GM18858 (cell line): ENCODE measurements around the gene TECPR1.

Experiments used
- ATAC-seq: cut with Tn5 transposase; IDR thresholded peaks from one replicate; pipeline ENCODE4 v1.9.1; 2021; ENCODE audit not compliant: unreplicated experiment

The TECPR1 gene

GRCh38 chr7:98285157-98286092, 33.4 kb upstream of the TECPR1 start:
- no peak for ATAC-seq

DNA sequence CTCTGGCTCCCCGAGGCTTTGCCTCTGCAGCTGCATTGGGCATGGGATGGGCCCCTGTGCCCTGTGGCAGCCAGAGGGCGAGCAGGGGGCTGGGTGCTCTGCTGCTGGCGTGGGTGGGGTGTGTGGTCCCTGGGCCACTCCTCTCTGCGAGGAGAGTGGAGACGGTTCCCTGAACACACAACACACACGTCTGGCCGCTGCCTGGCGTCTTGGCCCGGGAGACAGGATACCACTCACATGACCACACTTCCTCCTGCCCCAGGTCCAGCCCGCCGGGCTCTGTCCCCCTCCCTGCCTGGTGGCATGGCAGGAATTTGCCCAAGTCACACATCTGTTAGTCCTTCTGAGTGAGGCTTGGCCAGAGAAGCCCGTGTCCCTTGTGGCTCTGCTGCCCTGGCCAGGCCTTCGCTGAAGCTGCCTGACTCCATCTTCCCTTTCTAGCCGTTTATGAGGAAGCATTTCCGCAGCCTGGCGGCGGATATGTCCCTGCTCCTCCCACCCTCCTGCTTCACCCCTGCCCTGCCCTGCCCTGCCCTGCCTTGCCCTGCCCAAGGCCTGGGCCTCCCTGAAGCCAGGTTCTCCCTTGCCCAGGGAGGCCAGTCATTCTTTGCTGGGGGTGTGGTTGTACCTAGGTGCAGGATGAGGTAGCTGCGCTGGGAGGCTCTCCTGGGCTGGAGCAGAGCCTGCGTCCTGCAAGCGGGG, 32.5 kb upstream of the TECPR1 start:
- no peak for ATAC-seq

DNA sequence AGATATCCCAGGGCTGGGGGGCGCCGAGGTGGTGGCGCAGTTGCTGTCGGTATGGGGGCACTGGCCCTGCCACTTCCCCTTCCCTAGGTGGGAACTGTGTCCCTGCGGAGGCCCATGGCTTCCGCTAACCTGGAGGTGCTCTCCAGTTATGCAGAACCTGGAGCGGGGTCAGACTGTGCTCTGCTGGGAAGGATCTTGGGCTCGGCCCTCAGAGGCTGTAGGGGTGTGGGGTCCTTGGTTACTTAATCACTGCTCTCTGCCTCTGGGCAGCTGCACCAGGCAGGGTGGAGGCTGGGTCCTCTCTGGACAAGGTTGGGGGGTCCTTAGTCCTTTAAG, 31.8 kb upstream of the TECPR1 start:
- ATAC-seq = no peak

- ATAC-seq = no peak
These were observed 31.3 kb upstream of the TECPR1 start for GRCh38 chr7:98283127-98283886.

- ATAC-seq = no peak
These were observed 30.7 kb upstream of the TECPR1 start for GRCh38 chr7:98282703-98283102.

- ATAC-seq = peak; percentile 22
These were observed 29.9 kb upstream of the TECPR1 start for GRCh38 chr7:98281757-98282606.

DNA sequence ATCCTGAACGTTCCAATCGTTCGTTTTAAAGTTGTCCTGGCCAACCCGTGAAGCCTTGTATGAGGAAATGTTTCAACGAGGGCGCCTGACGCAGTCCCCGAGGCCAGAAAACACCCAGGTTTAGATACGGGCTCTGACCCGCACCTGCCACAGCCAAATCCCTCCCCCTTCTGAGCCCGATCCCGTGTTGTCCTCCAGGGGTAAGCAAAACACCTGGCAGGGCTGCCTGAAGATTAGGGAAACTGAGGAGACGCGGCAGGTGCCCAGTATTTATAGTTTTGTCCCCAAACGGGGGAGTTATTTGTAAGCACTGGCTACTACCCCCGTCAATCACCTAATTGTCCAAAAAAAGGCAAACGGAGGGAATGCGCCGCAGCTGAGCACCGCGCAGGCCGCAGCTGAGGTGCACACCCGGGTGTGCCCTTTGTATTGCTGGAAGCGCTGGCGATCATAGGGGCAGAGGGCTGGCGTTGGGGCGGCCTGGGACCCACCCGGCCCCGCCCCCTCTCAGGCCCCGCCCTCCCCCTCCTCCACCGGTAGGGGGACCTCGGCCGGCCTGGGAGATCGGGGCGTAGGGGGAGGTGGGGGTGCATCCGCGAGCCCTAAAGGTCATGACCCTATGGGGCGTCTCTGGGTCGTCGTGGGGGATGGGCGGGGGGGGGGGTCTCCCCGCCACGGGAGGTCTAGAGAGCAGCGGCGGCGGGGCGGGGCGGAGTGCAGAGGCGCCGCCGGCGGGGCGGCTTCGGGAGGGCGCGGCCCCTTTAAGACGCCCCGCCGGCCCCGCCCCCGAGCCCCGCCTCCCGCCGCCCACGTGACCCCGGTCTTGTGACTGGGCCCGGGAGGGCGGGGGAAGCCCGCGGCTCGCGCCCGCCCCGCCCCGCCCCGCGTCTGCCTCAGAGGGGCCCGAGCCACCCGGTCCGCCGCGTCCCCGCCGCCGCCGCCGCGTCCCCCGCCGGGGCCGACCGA, 29.0 kb upstream of the TECPR1 start, which contains the start of gene BRI3:
BRI3 (plus strand) TSS at position 896 of the 966 bp plus-strand sequence. CDS start 110 bp downstream, outside the sequence.
- ATAC-seq = peak; percentile 57

DNA sequence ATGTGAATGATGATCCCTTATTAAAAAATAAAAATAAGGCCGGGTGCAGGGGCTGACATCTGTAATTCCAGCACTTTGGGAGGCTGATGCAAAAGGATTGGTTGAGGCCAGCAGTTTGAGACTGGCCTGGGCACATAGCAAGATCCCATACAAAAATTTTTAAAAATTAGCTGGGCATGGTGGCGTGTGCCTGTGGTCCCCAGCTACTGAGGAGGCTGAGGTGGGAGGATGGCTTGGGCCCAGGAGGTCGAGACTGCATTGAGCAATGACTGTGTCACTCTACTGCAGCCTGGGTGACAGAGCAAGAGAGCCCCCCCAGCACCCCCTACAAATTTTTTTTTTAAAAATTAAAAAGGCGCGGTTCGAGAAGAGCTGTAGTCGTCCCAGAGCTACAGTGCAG, 28.3 kb upstream of the TECPR1 start:
- no peak for ATAC-seq

GRCh38 chr7:98278936-98279335, 26.9 kb upstream of the TECPR1 start:
- no peak for ATAC-seq

GRCh38 chr7:98278408-98278807, 26.4 kb upstream of the TECPR1 start:
- no peak for ATAC-seq

DNA sequence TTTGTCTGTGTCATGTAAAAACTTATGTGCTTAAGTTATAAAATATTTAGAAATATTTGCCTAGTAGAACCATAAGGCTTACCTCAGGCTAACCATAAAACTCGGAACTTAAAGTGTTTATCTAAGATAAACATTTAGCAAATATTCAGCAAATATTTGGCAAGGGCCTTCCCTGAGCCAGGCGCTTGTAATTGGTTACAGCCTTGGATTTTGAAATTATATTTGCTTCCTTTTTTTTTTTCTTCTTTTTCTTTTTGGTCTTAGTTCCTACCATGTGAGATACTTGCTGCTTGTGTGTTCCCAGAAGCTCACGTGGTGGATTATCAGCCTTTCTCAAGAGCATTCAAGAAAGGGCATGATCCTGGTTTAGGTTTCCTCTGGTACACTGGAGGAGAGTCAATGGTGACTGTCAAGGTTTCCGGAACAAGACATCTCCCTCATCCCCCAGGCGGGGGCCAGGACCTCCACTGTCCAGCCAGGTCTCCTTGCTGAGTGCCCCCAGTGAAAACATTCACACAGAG, 24.3 kb upstream of the TECPR1 start:
- no peak for ATAC-seq

DNA sequence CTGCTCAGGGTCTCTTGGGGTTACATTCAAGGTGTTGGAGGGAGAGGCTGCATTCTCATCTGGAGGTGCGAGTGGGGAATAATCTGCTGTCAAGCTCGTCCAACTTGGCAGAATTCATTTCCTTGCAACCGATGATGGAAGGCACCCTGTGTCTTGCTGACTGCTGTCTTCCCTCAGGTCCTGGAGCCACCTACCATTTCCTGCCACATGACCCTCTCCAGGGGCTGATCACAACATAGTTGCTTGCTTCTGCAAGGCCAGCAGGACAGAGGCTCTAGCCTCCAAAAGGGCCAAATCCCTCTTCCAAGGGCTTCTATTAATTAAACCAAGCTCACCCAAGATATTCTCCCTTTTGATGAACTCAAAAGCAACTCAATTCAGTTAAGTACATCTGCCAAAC, 15.3 kb upstream of the TECPR1 start:
- ATAC-seq = no peak

- no peak for ATAC-seq
These were observed 14.8 kb upstream of the TECPR1 start for GRCh38 chr7:98266840-98267239.

DNA sequence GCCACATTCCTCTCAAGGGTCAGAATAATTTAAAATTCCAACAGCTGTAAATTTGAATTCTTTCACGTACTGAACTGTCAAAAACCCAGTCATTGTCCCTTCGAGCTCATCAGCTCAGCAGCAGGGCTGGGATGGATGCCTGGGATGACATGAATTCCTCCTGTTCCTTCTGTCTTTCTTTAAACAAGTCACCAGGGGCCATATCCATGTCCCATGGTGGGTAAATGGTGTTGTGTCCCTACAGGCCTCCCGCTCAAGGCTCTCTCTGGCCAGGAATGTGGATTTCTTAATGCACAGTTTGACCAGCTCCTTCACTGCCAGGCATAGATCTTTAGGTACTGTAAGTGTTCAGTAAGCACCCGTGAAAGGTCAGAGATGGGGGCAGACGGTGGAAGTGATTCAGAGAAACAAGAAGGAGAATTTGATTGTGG, 13.8 kb upstream of the TECPR1 start:
- no peak for ATAC-seq

DNA sequence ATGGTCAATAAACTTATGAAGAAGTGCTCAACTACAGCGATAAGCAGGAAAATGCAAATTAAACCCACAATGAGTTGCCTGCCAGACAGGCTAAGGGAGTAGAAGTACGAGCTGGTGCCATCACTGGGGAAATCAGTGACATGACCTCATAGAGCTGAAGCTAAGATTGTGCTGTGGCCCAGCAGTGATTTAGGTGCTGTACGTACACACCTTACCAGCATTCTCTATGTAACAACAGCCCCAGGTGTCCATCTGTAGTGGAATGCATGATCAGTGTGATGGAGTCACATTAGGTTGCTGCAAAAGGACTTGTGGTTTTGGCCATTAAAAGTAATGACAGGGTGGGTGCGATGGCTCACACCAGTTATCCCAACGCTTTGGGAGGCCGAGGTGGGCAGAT, 5.7 kb upstream of the TECPR1 start:
- ATAC-seq = no peak

- ATAC-seq = no peak
These were observed 4.4 kb upstream of the TECPR1 start for GRCh38 chr7:98256431-98256830.

DNA sequence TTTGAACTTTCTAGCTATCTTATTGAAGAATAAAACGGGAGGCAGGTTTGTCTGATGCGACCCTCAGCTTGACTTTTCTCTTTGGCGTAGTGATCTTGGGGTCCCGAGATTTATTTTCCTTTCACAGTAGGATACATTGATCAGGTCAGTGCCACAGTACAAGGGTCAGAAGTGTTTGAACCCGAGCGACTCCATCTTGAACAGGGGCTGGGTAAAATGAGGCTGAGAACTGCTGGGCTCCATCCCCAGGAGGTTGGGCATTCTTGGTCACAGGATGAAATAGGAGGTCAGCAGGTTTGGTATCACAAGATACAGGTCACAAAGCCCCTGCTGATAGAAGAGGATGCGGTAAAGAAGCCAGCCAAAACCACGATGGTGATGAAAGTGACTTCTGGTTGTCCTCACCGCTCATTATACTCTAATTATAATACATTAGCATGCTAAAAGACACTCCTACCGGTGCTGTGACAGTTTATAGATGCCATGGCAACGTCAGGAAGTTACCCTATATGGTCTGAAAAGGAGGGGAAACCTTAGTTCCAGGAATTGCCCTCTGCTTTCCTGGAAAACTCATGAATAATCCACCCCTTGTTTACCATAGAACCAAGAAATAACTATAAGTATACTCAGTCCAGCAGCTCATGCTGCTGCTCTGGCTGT, 3.0 kb upstream of the TECPR1 start:
- no peak for ATAC-seq

DNA sequence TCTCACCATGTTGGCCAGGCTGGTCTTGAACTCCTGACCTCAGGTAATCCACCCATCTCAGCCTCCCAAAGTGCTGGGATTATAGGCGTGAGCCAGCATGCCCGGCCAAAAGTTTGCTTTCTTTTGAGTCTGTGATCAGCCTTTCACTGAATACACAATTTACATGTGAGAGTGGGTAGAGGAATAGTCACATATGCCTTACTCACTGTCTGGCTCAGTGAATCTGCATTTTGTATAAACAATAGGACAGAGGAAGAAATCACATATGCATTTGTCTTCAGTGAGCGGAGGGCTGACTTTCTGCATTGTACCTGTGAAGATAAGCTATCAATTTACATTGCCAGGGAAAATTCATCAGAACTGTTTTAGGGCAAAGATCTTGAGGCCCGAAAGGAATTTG, 2.5 kb upstream of the TECPR1 start:
- ATAC-seq = no peak
